GM10266 (cell line): ENCODE results near the gene MDC1.

Experiments used
- DNase-seq: peaks from one replicate; pipeline ENCODE4 v3.0.0; 2012; ENCODE audit errors: extremely low spot score
- CTCF ChIP-seq: IDR thresholded peaks from 2 replicates; pipeline ENCODE4 v1.5.1; 2012; ENCODE audit warnings: mild to moderate bottlenecking, low read depth; ENCODE audit not compliant: control insufficient read depth, insufficient read depth; ENCODE audit errors: missing control alignments

Gene MDC1

GRCh38 chr6:30654798-30655742, 62.0 kb downstream of the MDC1 start:
- DNase-seq: no peak
- no peak for TF ChIP-seq CTCF

- no peak for TF ChIP-seq CTCF
- DNase-seq: no peak
These were observed 65.9 kb downstream of the MDC1 start for GRCh38 chr6:30651143-30651542.
